Astrocyte (in vitro differentiated cells and primary cell): Measurements from ENCODE around the gene RNGTT.

ENCODE experiments used
- CTCF ChIP-seq: IDR thresholded peaks from 2 replicates; pipeline ENCODE4 v1.5.1; 2011; ENCODE audit warnings: low read depth, mild to moderate bottlenecking, inconsistent platforms, low read length, moderate library complexity; ENCODE audit not compliant: insufficient read depth
- EZH2 ChIP-seq: IDR thresholded peaks from 2 replicates; pipeline ENCODE4 v1.6.1; 2012; ENCODE audit warnings: mild to moderate bottlenecking, low read length, inconsistent platforms; ENCODE audit not compliant: insufficient read depth

- no peak for TF ChIP-seq CTCF
- no peak for TF ChIP-seq EZH2
Measured at GRCh38 chr6:88964509-88964908, 1.1 kb upstream of the RNGTT start.
